Endothelial cell of coronary artery (primary cell): ENCODE results near the gene FAM181A. TPM values are rescaled to one million over a fixed set of nuclear protein-coding genes. Genes with fewer than 3 reads are reported as not detected.

Experiments
- total RNA-seq: library from RNA; depleted of rRNA; stranded (reverse); fragments of >200 nt; gene quantifications from 2 replicates; pipeline ENCODE4 v1.2.3, GENCODE V29; 2014

The FAM181A gene
- total RNA-seq, result not detected in 2 replicates

GRCh38 chr14:93926873-93927799, at the start of gene FAM181A:
Gene FAM181A, plus strand, starts transcription at chr14:93927344. Its CDS starts 942 bp downstream, at chr14:93928286.

DNA sequence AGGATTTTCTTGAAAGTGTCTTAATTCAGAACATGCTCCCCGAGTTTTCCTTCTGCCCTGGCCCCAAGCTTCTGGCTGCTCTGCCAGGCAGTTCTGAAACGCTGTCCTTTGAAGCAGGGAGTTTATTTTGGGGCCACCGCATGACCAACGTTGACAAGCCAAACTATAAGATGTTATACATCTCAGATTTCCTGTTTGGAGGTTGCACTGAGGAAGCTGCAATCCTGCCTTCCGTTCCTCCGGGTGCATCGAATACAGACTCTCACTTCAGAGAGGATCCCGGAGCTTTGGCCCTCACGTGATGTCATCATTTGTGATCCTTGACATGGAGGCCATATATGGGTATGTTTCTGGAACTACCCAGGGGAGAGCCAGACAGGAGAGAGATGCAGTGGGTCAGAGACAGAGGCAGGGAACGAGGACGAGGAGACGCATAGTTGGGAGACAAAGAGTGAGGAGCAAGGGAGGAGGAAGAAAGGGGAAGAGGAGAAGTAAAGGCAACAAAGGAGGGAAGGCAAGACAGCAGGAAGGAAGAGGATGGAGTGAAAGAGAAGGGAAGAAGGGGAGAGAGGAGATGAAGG, 49.4 kb downstream of the FAM181A start, which contains the start of gene ASB2:
ASB2 (minus strand) TSS at position 94 of the 581 bp plus-strand sequence. CDS start 12,031 bp downstream, outside the sequence.

Other genes starting within 250 kb of the FAM181A start
- gene PRIMA1, start 138.9 kb upstream of the FAM181A start, total RNA-seq, result not detected in 2 replicates
- 0.18 TPM in 1 of 2 replicates, not detected in the other for gene ASB2, start 49.2 kb downstream of the FAM181A start, total RNA-seq
- not detected in 2 replicates for gene CCDC197, start 70.0 kb downstream of the FAM181A start, total RNA-seq
- 0.81 and 1.0 TPM in 2 replicates for gene OTUB2, start 99.0 kb downstream of the FAM181A start, total RNA-seq
- gene DDX24, start 153.9 kb downstream of the FAM181A start, total RNA-seq, result 94.9 and 110 TPM in 2 replicates
- gene IFI27L1, start 154.0 kb downstream of the FAM181A start, total RNA-seq, result 13.1 and 13.6 TPM in 2 replicates
- 168 and 327 TPM in 2 replicates for gene IFI27, start 183.4 kb downstream of the FAM181A start, total RNA-seq
- 110 and 129 TPM in 2 replicates for gene IFI27L2, start 202.3 kb downstream of the FAM181A start, total RNA-seq
- gene PPP4R4, start 247.0 kb downstream of the FAM181A start, total RNA-seq, result 0.85 TPM in 1 of 2 replicates, not detected in the other